ENCODE measurements around the gene TMEM126A.

- no peak for TF ChIP-seq CTCF (IDR thresholded peaks at IDR 0.05; ENCODE audit: low read length)
- no peak for TF ChIP-seq EZH2 (optimal IDR thresholded peaks at IDR 0.05; ENCODE audit: low read depth, low read length)
Measured at GRCh38 chr11:85661972-85662664, 14.4 kb downstream of the TMEM126A start.

Measured in MM.1S (cell line).